ACHN (cell line): ENCODE results near the gene SYNGR2.
"Not testable (repeated sequence)": the region's sequence is repeated elsewhere in the genome, so short reads cannot be mapped to it uniquely, and the experiment has no call there.

ENCODE experiments used
- DNase-seq: peaks from one replicate; pipeline ENCODE4 v3.0.0-alpha.2; 2015
- in situ Hi-C: cut with HindIII; loops from 2 replicates; pipeline ENCODE4 v1.10.0; 2017; ENCODE audit warnings: low sequenced_read_pairs, low pct_ligation_motif_present, low pct_unique_long_range_greater_than_20kb

Gene SYNGR2

GRCh38 chr17:78128551-78129350, 39.6 kb upstream of the SYNGR2 start, which contains the start of gene TMC6:
Gene TMC6, minus strand, starts transcription at chr17:78128755. Its CDS starts 1,923 bp downstream, at chr17:78126832.
- peak; percentile 49 for DNase-seq
- in situ Hi-C loops: no loop called here

GRCh38 chr17:78129351-78130089, 38.9 kb upstream of the SYNGR2 start:
- in situ Hi-C loops: no loop called here

GRCh38 chr17:78130090-78130436, 38.3 kb upstream of the SYNGR2 start:
- DNase-seq: no peak
- in situ Hi-C loops: no loop called here

More at GRCh38 chr17:78129351-78130089, 38.9 kb upstream of the SYNGR2 start:
- no peak for DNase-seq

- DNase-seq: no peak
- in situ Hi-C loops: no loop called here
Measured at GRCh38 chr17:78130437-78131101, 37.8 kb upstream of the SYNGR2 start, which contains the start of gene TMC8. Gene TMC8, plus strand, starts transcription at chr17:78130771. Its CDS starts 818 bp downstream, at chr17:78131589.

GRCh38 chr17:78131172-78132083, 37.0 kb upstream of the SYNGR2 start:
- in situ Hi-C loops: no loop called here
- no peak for DNase-seq

GRCh38 chr17:78132084-78132676, 36.2 kb upstream of the SYNGR2 start:
- DNase-seq: no peak

GRCh38 chr17:78132767-78133178, 35.6 kb upstream of the SYNGR2 start:
- in situ Hi-C loops: no loop called here
- no peak for DNase-seq

More at GRCh38 chr17:78132084-78132676, 36.2 kb upstream of the SYNGR2 start:
- in situ Hi-C loops: no loop called here

- DNase-seq: no peak
- in situ Hi-C loops: no loop called here
Measured at GRCh38 chr17:78133179-78133951, 35.0 kb upstream of the SYNGR2 start.

- DNase-seq: peak; percentile 72
- in situ Hi-C loops: no loop called here
Measured at GRCh38 chr17:78133971-78134898, 34.1 kb upstream of the SYNGR2 start.

- DNase-seq: no peak
- in situ Hi-C loops: no loop called here
Measured at GRCh38 chr17:78134899-78135385, 33.4 kb upstream of the SYNGR2 start.

- in situ Hi-C loops: no loop called here
- DNase-seq: no peak
Measured at GRCh38 chr17:78135858-78136500, 32.4 kb upstream of the SYNGR2 start.

GRCh38 chr17:78137392-78138203, 30.8 kb upstream of the SYNGR2 start:
- in situ Hi-C loops: no loop called here
- no peak for DNase-seq

GRCh38 chr17:78138204-78139060, 29.9 kb upstream of the SYNGR2 start:
- in situ Hi-C loops: no loop called here
- DNase-seq: no peak

- DNase-seq, in situ Hi-C loops: not testable (repeated sequence)
Measured at GRCh38 chr17:78139861-78140168, 28.6 kb upstream of the SYNGR2 start.
